LNCaP clone FGC (cell line): Measurements from ENCODE around the gene PRPF31.

ENCODE experiments used
- DNase-seq: peaks from one replicate; pipeline ENCODE4 v3.0.0-alpha.2; 2011; ENCODE audit warnings: low read depth
- H3K4me3 ChIP-seq: 2 replicates; pipeline ENCODE4 v1.5.1; 2011; ENCODE audit warnings: mild to moderate bottlenecking, low read depth, low read length, control low read depth
- CTCF ChIP-seq: IDR thresholded peaks from 2 replicates; pipeline ENCODE4 v1.5.1; 2012; ENCODE audit warnings: mild to moderate bottlenecking; ENCODE audit not compliant: control insufficient read depth, insufficient read depth; ENCODE audit errors: extremely low read depth

Gene PRPF31

GRCh38 chr19:54102421-54103169 lies 13.0 kb upstream of the PRPF31 start, which contains the start of gene NDUFA3:
Gene NDUFA3, plus strand, starts transcription at chr19:54102855. Its CDS starts 24 bp downstream, at chr19:54102879.
- H3K4me3 ChIP-seq, result peak within 1 kb of the TSS; percentile 85
- peak; percentile 92 for DNase-seq
- no peak for TF ChIP-seq CTCF

DNA sequence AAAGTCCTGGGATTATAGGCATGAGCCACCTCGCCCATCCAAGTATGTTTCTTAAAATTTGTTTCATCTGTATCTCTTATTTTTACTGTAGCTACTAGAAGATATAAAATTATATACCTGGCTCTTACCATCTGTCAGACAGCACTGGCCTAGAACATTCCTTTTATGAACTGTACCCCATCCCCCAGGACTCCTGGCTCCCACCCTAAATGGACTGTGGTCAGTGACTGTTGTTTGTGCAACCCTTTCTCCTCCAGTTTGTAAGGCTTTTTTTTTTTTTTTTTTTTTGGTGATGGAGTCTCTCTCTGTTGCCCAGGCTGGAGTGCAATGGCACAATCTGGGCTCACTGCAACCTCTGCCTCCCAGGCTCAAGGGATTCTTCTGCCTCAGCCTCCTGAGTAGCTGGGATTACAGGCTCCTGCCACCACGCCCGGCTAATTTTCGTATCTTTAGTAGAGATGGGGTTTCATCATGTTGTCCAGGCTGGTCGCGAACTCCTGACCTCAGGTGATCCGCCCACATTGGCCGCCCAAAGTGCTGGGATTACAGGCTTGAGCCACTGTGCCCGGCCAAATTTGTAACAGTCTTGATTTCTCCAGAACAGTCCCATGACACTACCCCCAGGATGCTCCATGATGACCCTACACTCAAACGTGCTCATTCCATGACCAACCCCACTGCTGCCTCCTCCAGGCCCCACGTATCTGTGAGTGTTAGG lies 10.4 kb upstream of the PRPF31 start:
- DNase-seq, result no peak
- no peak for TF ChIP-seq CTCF
- H3K4me3 ChIP-seq, result no peak overlapping the region

DNA sequence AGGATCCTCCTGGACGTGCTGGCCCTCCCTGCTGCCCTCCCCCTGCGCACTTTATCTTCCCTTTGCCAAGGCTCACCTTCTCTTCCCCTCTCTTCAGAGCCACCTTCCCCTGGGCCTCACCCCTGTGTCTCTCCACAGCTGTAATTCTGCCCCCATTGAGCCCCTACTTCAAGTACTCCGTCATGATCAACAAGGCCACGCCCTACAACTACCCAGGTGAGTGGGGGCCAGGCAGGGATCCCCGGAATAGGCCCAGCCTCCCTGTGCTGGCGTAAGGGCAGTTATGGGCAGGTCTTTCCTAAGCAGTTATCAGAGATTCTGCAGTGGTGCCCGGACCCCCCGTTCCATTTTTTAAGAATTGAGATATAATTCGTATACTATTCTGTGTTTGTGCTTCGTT lies 9.8 kb upstream of the PRPF31 start:
- TF ChIP-seq CTCF, result no peak
- H3K4me3 ChIP-seq, result no peak overlapping the region
- DNase-seq, result no peak

DNA sequence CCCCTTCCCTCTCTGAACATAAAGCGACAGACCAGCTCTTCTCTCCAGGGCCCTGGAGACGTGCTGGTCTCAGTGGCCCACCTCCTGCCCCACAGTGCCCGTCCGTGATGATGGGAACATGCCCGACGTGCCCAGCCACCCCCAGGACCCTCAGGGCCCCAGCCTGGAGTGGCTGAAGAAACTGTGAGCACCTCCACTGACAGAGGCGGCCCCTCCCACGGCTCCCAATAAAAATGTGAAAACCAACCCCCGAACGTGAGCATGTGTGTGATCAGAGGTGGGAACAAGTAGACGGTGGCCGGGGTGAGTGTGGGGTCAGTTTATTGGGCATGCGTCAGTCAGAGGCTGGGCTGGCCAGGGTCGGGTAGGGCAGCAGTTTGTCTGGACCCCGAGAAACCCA lies 8.8 kb upstream of the PRPF31 start:
- TF ChIP-seq CTCF, result no peak
- DNase-seq, result no peak
- no peak overlapping the region for H3K4me3 ChIP-seq

GRCh38 chr19:54107876-54108490 lies 7.6 kb upstream of the PRPF31 start:
- no peak for TF ChIP-seq CTCF
- no peak overlapping the region for H3K4me3 ChIP-seq
- DNase-seq, result no peak

- no peak for TF ChIP-seq CTCF
- H3K4me3 ChIP-seq, result no peak overlapping the region
- no peak for DNase-seq
Observed at GRCh38 chr19:54108496-54108895, 7.1 kb upstream of the PRPF31 start.

- DNase-seq, result no peak
- no peak overlapping the region for H3K4me3 ChIP-seq
- no peak for TF ChIP-seq CTCF
Observed at GRCh38 chr19:54109651-54110050, 5.9 kb upstream of the PRPF31 start.
